GM19467 (cell line): ENCODE data around the gene MROH2B.

Source experiments
- ATAC-seq: cut with Tn5 transposase; IDR thresholded peaks from one replicate; pipeline ENCODE4 v1.9.1; 2021; ENCODE audit warnings: mild to moderate bottlenecking, moderate library complexity; ENCODE audit not compliant: unreplicated experiment

The MROH2B gene

DNA sequence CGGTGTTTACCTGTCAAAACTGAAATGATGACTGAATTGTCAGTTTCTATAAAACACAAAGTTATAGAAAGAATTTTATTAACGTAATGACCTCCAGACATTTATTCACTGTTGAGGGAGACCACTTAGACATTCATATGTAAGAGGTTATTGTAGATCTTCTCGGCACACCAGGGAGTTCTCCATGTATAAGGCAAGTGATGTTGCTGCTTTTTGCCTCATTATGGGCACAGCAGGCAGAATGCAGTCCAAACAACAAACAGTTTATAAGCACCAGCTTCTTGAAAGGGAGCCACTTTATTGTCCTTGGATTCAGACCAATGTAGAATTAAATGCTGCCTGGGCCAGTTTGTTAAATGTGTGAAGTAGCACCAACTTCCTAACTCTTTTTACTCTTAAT, 95.1 kb downstream of the MROH2B start:
- no peak for ATAC-seq

- no peak for ATAC-seq
Measured at GRCh38 chr5:40973364-40974004, 97.7 kb downstream of the MROH2B start.

GRCh38 chr5:40972434-40972833, 98.7 kb downstream of the MROH2B start:
- ATAC-seq = no peak

DNA sequence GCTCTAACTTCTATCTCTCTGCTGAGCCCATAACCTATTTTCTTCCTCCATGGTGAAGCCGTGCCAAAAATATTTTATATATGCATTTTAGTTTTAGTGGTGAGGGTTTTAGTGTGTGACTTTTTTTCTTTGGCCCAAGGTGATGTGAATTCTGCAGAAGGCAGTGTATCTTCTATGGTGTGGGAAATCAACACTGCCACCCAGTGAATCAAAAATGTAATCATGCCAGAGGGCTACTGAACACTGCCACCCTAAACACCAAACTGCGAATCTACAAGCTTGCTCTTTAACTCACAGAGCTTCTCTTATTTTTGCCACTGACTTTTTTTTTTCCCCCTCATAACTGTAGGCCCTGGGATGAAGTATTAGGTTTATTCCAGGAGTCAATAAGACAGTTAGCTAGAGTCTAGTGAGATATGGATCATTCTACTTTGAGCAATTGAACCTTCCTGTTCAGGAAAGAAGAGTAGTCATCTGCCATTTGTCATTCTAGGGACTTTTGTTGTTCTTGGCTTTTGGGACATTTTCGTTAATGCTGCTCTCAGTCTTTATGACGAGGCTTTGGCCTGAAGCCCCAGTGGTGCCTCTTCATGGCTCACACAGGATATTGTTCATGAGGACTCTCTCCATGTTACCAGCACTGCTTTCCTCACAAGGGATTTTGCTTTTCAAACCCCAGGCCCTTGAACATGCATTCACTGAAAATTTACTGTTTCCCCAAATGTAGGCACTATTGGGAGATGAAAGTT, 108.8 kb downstream of the MROH2B start:
- ATAC-seq = no peak

GRCh38 chr5:40960037-40960436, 111.1 kb downstream of the MROH2B start:
- no peak for ATAC-seq

DNA sequence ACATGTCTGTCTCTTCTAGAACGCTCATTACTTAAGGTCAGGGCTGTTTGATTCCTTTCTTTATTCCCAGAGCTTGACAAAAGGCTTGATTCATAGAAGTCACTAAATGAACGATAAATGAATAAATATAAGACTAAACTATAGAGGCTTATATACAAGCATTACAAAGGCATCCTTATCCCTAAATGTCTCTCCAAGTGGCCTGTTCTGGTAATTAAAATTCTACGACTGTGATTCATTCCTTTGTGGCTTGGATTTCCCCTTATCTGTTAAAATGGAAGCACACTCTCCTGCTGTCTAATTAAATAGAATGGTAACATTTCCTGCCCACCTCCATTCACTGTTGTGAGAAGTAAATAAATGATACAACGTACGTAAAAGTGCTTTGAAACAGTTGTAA, 112.3 kb downstream of the MROH2B start:
- no peak for ATAC-seq

GRCh38 chr5:40957048-40957447, 114.1 kb downstream of the MROH2B start:
- no peak for ATAC-seq

GRCh38 chr5:40955313-40955712, 115.8 kb downstream of the MROH2B start:
- no peak for ATAC-seq
